HG02610 (cell line): ENCODE results near the gene CD101.

ENCODE experiments used
- ATAC-seq: cut with Tn5 transposase; IDR thresholded peaks from one replicate; pipeline ENCODE4 v1.9.1; 2021; ENCODE audit warnings: mild to moderate bottlenecking, moderate library complexity; ENCODE audit not compliant: unreplicated experiment

CD101 gene

DNA sequence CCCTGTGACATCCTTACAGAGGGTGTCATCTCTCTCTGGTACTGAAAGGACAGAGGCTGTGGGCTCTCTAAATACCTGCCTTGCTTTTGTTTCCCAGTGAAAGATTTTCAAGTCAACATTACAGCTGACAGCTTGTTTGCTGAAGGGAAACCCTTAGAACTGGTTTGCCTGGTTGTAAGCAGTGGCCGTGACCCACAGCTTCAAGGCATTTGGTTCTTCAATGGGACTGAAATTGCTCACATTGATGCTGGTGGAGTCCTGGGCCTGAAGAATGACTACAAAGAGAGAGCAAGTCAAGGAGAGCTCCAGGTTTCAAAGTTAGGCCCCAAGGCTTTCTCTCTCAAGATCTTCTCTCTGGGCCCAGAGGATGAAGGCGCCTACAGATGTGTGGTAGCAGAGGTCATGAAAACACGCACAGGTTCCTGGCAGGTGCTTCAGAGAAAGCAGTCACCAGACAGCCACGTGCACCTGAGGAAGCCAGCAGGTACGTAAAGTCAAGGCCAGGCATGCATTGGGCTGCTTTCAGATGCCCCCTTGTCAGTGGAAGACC lies 11.8 kb downstream of the CD101 start:
- no peak for ATAC-seq

DNA sequence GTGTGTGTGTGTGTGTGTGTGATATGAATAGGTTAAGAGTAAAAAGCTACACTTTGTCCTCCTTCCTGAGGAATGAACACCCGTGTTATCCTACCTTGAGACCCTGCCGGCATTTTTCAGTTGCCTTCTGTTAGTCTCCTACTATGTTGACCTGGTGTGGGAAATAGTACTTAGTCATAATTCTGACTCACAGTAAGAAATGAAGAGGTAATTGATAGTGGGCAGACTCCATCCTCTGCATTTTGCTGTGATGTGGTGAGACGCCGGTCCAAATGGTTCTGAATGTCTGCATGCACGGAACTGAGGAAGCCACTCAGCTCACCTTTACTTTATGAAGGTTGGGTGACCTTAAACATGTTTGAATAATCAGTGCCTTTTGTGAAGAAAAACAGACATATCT lies 12.6 kb downstream of the CD101 start:
- no peak for ATAC-seq

DNA sequence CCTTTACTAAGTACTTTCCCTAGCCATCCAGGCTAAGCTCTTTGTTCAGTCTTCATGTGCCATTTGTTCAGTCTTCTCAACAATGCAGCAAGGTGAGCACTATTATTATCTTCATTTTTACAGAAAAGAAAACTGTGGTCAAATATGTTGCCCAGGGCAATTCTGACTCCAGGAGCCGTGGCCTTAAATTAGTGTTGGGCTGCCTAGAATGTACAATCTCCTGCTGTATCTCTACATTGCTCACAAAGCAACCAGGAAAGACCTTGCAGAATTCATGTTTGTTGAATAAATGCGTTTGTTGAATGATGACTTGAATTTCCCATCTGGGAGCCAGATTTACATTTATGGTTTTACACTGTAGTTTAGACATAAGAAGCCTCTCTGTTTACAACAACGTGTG lies 14.2 kb downstream of the CD101 start:
- ATAC-seq: no peak

DNA sequence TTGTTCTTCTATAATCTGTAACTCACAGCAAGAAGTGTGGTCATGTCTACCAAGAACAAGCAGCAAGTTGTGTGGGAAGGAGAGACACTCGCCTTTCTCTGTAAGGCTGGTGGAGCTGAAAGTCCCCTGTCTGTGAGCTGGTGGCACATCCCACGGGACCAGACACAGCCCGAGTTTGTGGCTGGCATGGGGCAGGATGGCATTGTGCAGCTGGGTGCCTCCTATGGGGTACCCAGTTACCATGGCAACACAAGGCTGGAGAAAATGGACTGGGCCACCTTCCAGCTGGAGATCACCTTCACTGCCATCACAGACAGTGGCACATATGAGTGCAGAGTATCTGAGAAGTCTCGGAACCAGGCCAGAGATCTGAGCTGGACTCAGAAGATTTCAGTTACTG lies 15.5 kb downstream of the CD101 start:
- ATAC-seq: no peak

DNA sequence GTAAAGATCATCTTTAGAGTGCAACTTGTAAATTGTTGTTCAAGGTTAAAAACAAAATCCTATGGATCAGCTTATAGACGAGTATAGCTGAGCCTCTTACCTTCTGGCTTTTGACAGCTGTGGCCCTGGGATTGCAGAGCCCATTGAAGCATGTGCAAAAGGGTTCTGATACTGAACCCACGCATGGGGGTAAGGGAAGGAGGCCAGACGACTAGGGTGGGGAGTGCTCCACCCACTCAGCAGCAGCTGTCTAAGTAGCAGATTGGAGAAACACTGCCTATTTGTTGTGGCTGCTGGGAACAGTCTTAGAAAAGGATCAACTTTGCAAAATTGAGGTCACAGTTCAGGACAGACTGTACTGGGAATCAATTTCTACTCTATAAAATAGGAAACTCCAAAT lies 16.1 kb downstream of the CD101 start:
- no peak for ATAC-seq

DNA sequence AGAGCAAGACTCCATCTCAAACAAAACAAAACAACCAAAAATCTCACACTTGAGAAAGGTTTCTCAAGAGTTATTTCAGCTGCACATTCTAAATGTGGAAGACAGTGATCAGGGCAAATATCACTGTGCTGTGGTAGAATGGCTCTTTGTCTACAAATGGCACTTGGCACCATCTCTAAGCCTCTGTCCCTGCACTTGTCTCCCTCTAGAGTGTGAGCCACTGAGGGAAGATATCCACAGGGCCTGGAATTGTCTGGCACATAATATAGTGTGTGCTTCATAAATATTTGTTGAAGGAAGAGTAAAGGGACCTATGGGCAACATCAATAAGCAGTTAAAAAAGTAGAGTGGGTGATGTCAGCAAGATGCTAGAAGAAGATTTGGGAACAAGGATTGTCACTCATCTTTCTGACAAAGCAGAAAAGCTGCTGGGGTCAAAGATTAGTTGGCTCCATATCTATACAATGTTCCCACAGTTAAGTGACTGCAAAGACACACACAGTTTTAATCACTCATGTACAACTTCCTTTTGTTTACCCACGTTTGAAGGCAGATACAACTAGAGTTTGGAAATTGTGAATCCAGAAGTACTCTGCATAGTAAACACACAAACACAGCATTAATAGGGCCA lies 19.1 kb downstream of the CD101 start:
- no peak for ATAC-seq

DNA sequence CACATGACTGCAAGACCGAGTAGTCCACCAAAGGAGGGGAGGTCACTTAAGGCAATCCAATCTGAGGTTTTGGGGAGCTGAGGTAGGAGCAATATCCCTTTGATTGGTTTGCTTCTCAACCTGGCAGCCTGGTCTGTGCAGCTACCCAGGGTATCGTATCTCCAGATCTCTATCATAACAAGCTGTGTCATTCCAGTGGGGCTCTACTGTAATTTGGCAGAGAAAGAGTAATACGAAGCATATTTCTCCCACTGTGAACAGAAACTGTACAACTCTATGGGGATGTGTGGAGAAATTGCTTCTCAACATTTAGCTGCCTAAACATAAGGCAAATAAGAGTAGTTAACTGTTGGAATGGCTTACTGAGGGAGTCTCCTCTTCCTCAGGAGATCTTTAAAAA lies 20.6 kb downstream of the CD101 start:
- no peak for ATAC-seq

DNA sequence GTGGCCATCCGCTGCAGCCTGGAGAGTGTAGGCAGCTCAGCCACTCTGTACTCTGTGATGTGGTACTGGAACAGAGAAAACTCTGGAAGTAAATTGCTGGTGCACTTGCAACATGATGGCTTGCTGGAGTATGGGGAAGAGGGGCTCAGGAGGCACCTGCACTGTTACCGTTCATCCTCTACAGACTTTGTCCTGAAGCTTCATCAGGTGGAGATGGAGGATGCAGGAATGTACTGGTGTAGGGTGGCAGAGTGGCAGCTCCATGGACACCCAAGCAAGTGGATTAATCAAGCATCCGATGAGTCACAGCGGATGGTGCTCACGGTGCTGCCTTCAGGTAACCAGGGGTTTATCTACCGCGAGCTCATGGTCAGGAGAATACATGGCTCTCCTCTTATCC lies 24.0 kb downstream of the CD101 start:
- no peak for ATAC-seq

DNA sequence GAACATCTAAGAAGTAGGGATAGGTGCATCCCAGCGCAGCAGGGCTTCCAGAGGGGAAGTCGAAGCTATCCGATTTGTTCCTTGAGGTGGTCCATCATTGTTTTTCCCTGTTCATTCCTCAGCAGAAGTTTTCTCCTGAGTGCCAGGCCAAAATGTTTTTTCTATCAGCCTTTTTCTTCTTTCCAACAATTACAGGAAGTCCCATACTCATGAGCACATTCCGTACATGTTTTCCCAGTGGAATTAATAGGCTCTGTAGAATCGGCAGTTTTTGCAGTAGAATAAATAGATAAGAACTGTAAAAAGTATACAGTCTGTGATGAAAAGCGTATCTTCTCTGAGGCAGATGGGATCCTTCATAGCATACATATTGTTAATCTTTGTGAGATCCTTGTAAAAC lies 24.8 kb downstream of the CD101 start:
- no peak for ATAC-seq

DNA sequence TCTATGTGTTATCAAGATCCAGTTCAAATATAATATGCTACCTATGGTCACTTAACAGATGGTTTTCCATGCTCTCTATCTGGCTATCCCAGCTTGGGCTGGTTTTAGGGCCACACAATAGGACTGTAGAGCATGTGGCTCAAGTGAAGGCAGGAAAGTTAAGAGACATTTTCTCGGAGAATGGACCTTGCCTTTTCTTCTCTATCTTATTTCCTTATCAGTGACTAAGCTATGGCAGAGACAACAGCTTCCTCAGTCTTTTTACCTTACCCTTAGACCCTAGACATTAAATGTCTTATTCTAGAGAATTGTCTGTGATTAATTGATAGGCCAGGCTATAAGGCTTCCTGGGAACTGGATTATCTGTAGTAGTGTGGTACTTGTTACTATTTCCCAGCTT lies 28.1 kb downstream of the CD101 start:
- ATAC-seq: no peak

DNA sequence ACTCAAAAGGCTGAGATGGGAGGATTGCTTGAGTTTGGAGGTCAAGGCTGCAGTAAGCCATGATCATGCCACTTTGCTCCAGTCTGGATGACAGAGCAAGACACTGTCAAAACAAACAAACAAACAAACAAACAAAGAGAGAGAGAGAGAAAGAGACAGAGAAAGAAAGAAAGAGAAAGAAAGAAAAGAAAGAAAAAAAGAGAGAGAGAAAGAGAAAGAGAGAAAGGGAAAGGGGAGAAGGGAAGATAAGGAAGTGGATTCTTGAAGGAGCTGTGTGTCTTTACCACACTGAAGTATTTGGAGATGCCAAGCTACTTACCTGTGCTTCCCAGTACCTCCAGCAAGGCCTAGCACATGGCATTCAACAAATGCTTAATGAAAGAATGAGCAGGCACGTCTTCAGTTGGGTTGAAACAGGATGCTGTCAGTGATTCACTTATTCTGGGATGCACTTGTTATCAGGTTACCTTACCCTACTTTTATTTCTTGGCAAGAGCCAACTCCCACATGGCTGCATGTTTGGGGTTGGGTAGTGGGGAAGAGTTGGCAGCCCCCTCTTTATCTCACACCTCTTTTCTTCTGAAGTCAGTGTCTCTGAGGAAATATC lies 28.8 kb downstream of the CD101 start:
- ATAC-seq: no peak

DNA sequence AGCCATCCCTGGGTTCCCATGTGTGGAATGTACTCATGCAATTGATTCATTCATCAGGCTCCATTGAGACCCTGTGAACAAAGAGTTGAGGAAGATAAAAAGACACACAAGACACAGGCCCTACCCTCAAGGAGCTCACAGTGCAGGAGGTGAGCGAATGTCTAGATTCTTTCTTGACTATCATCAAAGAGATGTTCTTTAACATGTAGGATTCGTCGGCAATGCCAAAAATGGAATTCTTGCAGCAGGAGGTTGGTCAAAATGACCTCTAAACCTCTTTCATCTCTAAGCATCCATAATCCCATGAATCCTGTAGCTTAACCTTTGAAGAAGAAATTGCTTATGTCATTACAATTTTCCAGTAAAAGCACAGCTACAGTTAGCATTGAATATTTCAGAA lies 30.7 kb downstream of the CD101 start:
- ATAC-seq: no peak

DNA sequence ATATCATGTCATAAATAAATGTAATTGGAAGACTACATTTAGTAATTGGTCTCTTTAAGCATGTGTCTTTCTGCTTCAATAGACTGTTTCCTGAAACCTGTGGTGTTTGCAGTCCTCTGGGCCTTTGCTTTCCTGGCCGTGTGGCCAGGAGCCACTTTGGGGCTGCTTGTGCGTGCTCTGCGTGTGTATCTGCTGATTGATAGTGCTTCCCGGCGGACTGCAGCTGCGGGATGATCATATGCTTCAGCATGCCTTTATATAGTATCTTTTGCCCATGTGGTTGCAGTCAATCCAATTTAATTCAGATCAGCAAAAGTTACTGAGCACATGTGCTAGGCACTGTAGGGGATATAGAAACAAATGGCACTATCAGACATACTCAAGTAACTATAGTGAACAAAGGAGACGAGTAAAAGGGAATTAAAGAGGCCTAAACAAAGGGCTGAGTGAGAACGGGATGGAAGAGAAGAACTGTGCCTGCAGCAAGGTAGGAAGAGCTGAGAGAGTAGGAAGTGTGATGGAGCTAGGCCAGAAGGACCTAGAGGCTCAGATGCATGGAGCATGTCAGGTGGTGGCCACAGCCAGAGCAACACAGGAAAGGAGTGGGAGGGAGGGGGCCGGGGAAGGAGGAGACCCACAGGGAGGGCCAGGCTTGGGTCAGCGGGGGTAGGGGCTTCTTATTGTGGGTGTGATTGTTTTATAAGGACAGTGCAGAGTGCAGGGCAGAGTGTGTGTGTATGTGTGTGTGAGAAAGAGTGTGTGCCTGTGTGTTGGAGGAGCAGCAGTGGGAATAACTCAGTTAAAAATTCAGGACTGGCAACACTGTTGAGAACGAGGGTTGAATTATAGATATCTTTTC lies 31.4 kb downstream of the CD101 start:
- no peak for ATAC-seq

DNA sequence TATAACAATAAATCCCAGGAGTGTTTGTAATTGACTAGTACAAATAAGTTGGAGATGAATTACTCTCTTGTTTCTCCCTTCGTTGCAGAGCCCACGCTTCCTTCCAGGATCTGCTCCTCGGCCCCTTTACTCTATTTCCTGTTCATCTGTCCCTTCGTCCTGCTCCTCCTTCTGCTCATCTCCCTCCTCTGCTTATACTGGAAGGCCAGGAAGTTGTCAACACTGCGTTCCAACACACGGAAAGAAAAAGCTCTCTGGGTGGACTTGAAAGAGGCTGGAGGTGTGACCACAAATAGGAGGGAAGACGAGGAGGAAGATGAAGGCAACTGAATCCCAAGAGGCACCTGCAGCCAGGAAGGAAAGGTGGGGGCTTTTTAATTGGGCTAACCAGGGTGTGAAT lies 32.2 kb downstream of the CD101 start:
- no peak for ATAC-seq

DNA sequence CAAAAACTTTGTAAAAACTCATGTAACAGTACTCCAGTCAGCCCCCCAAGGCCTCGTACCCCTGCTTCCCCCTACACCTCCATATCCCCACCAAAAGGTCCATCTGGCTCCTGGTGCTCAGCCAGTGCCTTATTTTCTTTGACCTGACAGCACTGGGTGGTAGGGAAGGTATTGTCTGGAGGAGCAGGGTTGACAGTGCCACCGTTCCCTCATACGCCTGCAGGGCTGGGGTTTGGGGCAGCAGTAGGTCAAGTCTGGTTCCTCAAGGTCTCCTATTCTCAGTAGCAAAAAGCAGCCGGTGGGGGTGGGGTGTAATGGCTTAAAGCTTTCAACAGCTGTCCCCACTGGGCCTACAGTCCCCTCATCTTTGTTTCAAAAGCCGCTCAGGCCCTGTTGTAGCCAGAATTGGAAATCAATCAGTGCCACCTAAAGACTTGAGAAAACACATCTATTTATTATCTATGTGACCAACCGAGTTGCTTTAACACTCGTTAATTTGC lies 33.3 kb downstream of the CD101 start:
- ATAC-seq: no peak

DNA sequence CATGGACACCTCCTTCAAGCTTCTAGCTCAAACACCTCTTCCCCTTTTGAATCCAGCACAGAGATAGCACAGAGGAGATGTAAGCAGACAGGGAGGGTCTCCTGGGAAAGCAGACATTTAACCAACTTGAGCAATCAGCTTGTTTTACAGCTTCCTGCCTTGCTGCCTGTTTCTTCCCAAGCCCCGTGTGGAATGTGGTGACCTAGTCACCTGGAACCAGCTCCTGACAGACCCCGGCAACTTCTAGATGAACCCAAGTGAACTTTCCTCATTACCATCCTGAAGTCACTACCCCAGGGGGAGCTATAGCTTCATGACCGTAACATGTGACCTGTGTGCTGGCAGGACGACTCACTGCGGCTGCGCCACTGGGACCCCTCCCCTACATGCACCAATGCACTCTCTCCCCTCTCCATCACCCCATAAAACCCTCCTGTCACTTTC lies 34.5 kb downstream of the CD101 start:
- no peak for ATAC-seq

DNA sequence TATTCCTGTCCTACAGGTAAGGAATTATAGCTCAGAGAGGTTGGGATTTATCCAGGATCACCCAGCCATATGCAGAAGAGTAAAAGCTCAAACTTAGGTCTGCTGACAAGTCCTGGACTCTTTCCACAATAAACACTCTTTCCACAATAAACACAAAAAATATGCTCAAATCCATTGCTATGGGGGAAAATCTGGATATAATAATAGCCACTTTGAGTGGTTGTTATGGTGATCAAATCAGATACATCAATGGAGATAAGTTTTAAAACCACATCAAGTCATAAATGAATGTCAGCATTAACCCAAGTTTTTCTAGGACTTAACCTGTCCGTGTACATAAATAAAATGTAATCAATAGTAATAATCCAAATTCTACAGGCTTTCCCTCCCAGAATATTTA lies 36.2 kb downstream of the CD101 start:
- ATAC-seq: no peak

DNA sequence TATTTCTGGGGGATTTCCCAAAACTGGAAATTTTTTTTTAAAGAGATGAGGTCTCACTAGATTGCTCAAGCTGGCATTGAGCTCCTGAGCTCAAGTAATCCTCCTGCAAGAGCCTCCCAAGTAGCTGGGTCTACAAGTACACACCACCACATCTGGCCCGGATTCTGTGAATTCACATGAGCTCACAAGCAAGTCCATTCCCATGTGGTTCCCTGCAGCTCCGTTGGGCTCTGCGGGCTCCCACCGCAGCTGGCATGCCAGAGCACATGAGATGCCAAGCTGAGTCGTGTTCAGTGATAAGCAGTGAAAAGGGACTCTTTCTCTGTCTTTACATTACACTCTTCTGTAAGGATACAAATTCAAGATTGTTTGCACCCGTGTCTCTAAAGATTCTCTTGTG lies 36.7 kb downstream of the CD101 start:
- no peak for ATAC-seq

DNA sequence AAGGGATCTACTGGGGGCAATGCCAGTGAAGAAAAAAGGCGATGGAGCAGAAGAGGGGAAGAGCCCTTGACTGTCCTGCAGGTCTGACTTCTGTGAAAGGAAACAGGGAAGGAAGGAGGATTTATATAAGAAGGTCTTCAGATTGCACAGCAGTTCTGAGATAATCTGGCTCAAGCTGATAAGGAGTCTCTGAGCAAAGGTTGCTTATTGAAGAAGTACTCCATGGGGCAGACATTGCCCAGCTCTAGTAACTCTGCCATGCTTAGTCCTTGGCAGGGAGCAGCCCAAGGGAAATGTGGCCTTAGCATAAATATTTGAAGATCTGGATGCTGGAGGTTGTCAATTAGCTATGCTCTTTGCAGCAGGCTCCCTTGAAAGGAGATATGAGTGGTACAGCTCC lies 42.7 kb downstream of the CD101 start:
- no peak for ATAC-seq

DNA sequence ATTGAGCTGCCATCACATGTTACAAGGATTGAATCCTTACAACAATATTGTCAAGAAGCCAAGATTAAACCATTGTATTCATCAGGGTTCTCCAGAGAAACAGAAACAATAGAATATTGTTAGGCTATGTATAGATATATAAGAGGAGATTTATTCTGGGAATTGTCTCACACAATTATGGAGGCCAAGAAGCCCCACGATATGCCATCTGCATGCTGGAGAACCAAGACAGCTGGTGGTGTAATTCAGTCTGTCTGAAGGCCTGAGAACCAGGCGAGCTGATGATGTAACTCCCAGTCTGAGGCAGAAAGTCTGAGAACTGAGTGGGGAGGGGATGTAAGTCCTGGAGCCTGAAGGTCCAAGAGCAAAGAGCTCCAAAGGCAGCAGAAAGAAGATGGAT lies 44.1 kb downstream of the CD101 start:
- no peak for ATAC-seq

DNA sequence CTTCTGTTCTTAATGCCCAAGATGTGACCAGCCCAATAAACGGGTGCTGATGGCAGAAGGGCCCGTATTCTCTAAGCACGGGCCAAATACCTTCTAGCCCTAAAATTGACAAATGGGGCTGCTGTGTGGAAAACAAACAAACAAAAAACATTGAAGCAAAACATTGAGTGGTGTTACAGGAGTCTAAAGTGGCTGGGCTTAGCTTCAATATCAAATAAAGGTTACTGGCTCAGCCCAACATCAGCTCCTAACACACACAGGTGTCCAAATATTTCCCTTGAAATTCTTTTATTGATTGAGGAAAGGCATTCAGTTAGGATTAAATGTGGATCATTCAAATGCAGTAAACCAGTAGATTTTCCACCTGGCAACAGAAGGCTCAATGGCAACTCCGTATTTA lies 45.2 kb downstream of the CD101 start:
- ATAC-seq: no peak

DNA sequence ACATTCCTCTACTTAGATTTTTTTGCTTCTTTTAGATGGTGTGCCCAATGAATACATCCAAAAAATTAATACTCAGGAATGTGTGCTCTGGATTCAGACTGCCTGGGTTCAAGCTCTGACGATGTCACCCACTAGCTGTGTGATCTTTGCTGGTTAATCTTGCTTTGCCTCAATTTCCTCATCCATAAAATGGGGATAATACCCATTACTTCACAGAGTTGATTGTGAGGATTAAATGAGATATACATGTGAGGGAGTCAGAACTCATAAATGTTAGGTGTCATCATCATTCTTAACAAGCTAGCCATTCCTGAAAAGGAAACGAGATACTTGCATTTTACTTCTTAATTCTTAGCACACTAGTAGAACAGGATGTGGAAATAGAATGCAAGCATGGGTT lies 45.7 kb downstream of the CD101 start:
- no peak for ATAC-seq
